Breast epithelium (tissue), 4 donors: ENCODE results near the gene MRPL41. TPM values are rescaled to one million over a fixed set of nuclear protein-coding genes. Genes with fewer than 3 reads are reported as not detected.
A peak's percentile ranks its signal among the peaks of the same experiment; 100 is the strongest.

Source experiments
- DNase-seq, 2 donors: peaks; one replicate each; pipeline ENCODE4 v3.0.0-alpha.2; 2019; ENCODE audit warnings: low spot score in 2 of 2
- H3K27ac ChIP-seq, 2 donors: fragments of 200-600 bp; sonication (generic) in 1 of 2; one replicate each; pipeline ENCODE4 v1.5.1; 2016 to 2019; ENCODE audit warnings: mild to moderate bottlenecking in 1 of 2
- H3K27me3 ChIP-seq, 2 donors: fragments of 200-600 bp; sonication (generic) in 1 of 2; one replicate each; pipeline versions ENCODE4 v1.5.1 to v1.6.0; 2017 to 2019; ENCODE audit warnings: control low read depth in 1 of 2, mild to moderate bottlenecking in 1 of 2
- H3K36me3 ChIP-seq: fragments of 200-600 bp; one replicate; pipeline ENCODE4 v1.5.1; 2019
- H3K4me1 ChIP-seq, 2 donors: fragments of 200-600 bp; sonication (generic); one replicate each; pipeline ENCODE4 v1.5.1; 2016 to 2019; ENCODE audit warnings: control low read depth in 1 of 2
- H3K4me3 ChIP-seq, 3 donors: fragments of 200-600 bp; sonication (generic); 1 replicate in 2 of 3; 2 replicates in 1 of 3; pipeline ENCODE4 v1.5.1; 2016 to 2019; ENCODE audit warnings: mild to moderate bottlenecking in 3 of 3, moderate library complexity in 2 of 3
- H3K9me3 ChIP-seq, 2 donors: fragments of 200-600 bp; sonication (generic) in 1 of 2; one replicate each; pipeline ENCODE4 v1.5.1; 2016 to 2019; ENCODE audit warnings: control low read depth in 1 of 2
- CTCF ChIP-seq, 3 donors: fragments of 450-650 bp; IDR thresholded peaks; one replicate each; pipeline ENCODE4 v1.5.1; 2016 to 2017; ENCODE audit warnings: antibody characterized with exemption in 3 of 3, mild to moderate bottlenecking in 3 of 3, moderate library complexity in 3 of 3
- POLR2A ChIP-seq: fragments of 450-650 bp; IDR thresholded peaks from one replicate; pipeline ENCODE4 v1.6.1; 2016; ENCODE audit warnings: antibody characterized with exemption, mild to moderate bottlenecking, moderate library complexity
- POLR2AphosphoS5 ChIP-seq, 3 donors: sonication (generic); formaldehyde crosslinking; IDR thresholded peaks; one replicate each; pipeline ENCODE4 v1.6.1; 2017; ENCODE audit warnings: antibody characterized with exemption in 3 of 3
- intact Hi-C: fragments of 100-400 bp; cut with DNase I; formaldehyde crosslinking; loops from one replicate; pipeline ENCODE4 v1.15.1; 2023; ENCODE audit warnings: low total_unique reads
- total RNA-seq, 3 donors: library from RNA; depleted of rRNA; stranded (reverse); fragments of >200 nt; gene quantifications; one replicate each; pipeline ENCODE4 v1.1.0, GENCODE V29; 2016

MRPL41 gene
- total RNA-seq = 10 to 100 TPM; 45.4 to 71.8 (median 65.4) TPM

GRCh38 chr9:137551264-137552021 lies at the start of gene MRPL41:
Gene MRPL41 (plus strand): TSS chr9:137551879. CDS start chr9:137552082, 203 bp downstream.
- H3K27me3 ChIP-seq = no peaks in the 10 kb centered on the region
- intact Hi-C loops = no loop called here
- DNase-seq = peak; percentile 89 to 94
- H3K9me3 ChIP-seq = no peaks in the 10 kb centered on the region
- H3K4me3 ChIP-seq = peak within 1 kb of the TSS; percentile 61 to 96 (median 92)
- peaks cover 0 to 8% of the 10 kb centered on the region in 2 donors for H3K4me1 ChIP-seq
- TF ChIP-seq CTCF (IDR thresholded peaks at IDR 0.05) (peak; percentile 45 to 52 (median 50)), POLR2AphosphoS5 (IDR thresholded peaks at IDR 0.05) (peak in 1 of 3 donors; percentile 62), POLR2A (peak; percentile 45)
- H3K36me3 ChIP-seq = no peaks in the 10 kb centered on the region
- peak within 1 kb of the TSS; percentile 83 to 93 for H3K27ac ChIP-seq

- TF ChIP-seq POLR2A (no peak), POLR2AphosphoS5 (IDR thresholded peaks at IDR 0.05) (no peak), CTCF (IDR thresholded peaks at IDR 0.05) (no peak)
- no peak overlapping the region for H3K4me3 ChIP-seq
- no peaks in the 10 kb centered on the region for H3K9me3 ChIP-seq
- intact Hi-C loops = no loop called here
- no peak overlapping the region for H3K27ac ChIP-seq
- no peaks in the 10 kb centered on the region for H3K4me1 ChIP-seq
- DNase-seq = no peak
- no peaks in the 10 kb centered on the region for H3K27me3 ChIP-seq
- H3K36me3 ChIP-seq = peaks cover 7% of the 10 kb centered on the region
These were observed 49.4 kb upstream of the MRPL41 start for GRCh38 chr9:137502008-137502911.

- Histone ChIP-seq H3K27ac (no peak overlapping the region), H3K36me3 (peaks cover 7% of the 10 kb centered on the region), H3K4me3 (no peak overlapping the region), H3K27me3 (no peaks in the 10 kb centered on the region), H3K9me3 (no peaks in the 10 kb centered on the region), H3K4me1 (no peaks in the 10 kb centered on the region)
- intact Hi-C loops = no loop called here
- no peak for DNase-seq
- TF ChIP-seq POLR2A (no peak), CTCF (IDR thresholded peaks at IDR 0.05) (no peak), POLR2AphosphoS5 (IDR thresholded peaks at IDR 0.05) (no peak)
These were observed 47.3 kb upstream of the MRPL41 start for GRCh38 chr9:137504432-137504777.

- no peaks in the 10 kb centered on the region for H3K4me1 ChIP-seq
These were observed 46.1 kb upstream of the MRPL41 start for GRCh38 chr9:137505421-137506140.

More at GRCh38 chr9:137505421-137506140, 46.1 kb upstream of the MRPL41 start:
- intact Hi-C loops = loop anchor here (2.0 kb wide), 1 partner anchor 65 kb away; no protein-coding TSS in a partner anchor
- Histone ChIP-seq H3K4me3 (no peak overlapping the region), H3K27me3 (no peaks in the 10 kb centered on the region), H3K36me3 (peaks cover 2% of the 10 kb centered on the region), H3K9me3 (no peaks in the 10 kb centered on the region), H3K27ac (no peak overlapping the region)
- TF ChIP-seq POLR2A = no peak
- no peak for TF ChIP-seq POLR2AphosphoS5 (IDR thresholded peaks at IDR 0.05)
- TF ChIP-seq CTCF (IDR thresholded peaks at IDR 0.05) = no peak
- DNase-seq = no peak
